GM23248 (cell line): ENCODE measurements around the gene TBK1.

Experiments
- EZH2 ChIP-seq: fragments of 200-600 bp; sonication (generic); IDR thresholded peaks from 2 replicates; pipeline ENCODE4 v1.6.1; 2018; ENCODE audit warnings: antibody characterized with exemption, mild to moderate bottlenecking; ENCODE audit not compliant: insufficient read depth, poor library complexity, severe bottlenecking
- EZH2phosphoT487 ChIP-seq: fragments of 200-600 bp; sonication (generic); IDR thresholded peaks from 2 replicates; pipeline ENCODE4 v1.6.1; 2018; ENCODE audit warnings: antibody characterized with exemption, moderate library complexity, mild to moderate bottlenecking, low read depth; ENCODE audit not compliant: insufficient read depth

DNA sequence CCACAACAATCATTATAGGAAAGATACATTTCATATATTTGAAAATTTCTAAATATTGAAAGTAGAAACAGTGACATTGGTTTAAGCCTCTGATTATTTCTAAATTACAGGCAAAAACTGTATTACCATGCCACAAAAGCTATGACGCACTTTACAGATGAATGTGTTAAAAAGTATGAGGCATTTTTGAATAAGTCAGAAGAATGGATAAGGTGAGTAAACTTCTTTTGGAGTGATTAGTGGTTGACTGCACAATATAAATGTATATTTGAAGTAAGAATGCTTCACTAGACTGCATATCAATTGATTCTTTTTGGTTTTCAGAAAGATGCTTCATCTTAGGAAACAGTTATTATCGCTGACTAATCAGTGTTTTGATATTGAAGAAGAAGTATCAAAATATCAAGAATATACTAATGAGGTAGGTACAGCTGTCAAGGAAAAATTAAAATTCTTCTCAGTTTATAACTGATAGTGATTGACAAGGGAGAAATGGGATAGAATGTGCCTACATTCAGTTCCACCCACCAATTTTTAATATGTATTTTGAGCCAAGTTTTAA, 45.0 kb downstream of the TBK1 start:
- TF ChIP-seq EZH2 (no peak), EZH2phosphoT487 (no peak)
